GM21825 (cell line): ENCODE measurements around the gene PATL2.
"Not testable (repeated sequence)": the region's sequence is repeated elsewhere in the genome, so short reads cannot be mapped to it uniquely, and the experiment has no call there.

Experiments
- ATAC-seq: cut with Tn5 transposase; IDR thresholded peaks from one replicate; pipeline ENCODE4 v1.9.1; 2021; ENCODE audit warnings: mild to moderate bottlenecking, moderate library complexity; ENCODE audit not compliant: unreplicated experiment

Gene PATL2

DNA sequence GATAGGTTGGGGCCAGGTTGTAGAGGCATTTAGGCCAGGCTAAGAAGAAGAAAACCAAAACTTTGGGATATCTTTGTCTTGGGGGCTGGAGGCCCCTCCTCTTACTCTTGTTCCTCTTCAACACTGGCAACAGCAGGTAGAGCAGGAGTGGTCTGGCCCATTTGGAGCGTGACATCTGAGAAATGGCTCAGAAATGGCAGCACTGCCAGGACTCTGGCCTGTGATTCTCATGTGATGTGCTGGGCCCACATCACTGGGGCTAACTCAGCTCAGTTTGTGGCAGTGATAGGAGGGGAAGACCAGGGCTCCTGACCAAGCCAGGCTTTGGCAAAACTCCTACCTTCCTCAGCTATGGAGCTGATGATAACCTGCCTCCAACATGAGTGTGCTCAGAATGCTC is 18.5 kb downstream of the PATL2 start:
- no peak for ATAC-seq

DNA sequence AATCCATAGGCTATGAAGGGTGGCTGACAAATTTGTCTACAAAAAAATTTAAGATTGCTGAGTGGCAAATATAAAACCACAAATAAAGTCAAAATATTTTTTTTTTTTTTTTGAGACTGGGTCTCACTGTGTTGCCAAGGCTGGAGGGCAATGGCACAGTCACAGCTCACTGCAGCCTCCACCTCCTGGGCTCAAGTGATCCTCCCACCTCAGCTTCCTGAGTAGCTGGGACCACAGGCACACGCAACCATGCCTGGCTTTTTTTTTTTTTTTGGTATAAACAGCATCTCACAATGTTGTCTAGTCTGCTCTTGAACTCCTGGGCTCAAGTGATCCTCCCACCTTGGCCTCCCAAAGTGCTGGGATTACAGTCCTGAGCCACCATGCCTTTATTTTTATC is 20.9 kb downstream of the PATL2 start:
- not testable (repeated sequence) for ATAC-seq

DNA sequence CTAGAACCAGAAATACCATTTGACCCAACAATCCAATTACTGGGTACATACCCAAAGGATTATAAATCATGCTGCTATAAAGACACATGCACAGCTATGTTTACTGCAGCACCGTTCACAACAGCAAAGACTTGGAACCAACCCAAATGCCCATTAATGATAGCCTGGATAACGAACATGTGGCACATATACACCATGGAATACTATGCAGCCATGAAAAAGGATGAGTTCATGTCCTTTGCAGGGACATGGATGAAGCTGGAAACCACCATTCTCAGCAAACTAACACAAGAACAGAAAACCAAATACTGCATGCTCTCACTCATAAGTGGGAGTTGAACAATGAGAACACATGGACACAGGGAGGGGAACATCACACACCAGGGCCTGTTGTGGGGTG is 21.8 kb downstream of the PATL2 start:
- not testable (repeated sequence) for ATAC-seq

DNA sequence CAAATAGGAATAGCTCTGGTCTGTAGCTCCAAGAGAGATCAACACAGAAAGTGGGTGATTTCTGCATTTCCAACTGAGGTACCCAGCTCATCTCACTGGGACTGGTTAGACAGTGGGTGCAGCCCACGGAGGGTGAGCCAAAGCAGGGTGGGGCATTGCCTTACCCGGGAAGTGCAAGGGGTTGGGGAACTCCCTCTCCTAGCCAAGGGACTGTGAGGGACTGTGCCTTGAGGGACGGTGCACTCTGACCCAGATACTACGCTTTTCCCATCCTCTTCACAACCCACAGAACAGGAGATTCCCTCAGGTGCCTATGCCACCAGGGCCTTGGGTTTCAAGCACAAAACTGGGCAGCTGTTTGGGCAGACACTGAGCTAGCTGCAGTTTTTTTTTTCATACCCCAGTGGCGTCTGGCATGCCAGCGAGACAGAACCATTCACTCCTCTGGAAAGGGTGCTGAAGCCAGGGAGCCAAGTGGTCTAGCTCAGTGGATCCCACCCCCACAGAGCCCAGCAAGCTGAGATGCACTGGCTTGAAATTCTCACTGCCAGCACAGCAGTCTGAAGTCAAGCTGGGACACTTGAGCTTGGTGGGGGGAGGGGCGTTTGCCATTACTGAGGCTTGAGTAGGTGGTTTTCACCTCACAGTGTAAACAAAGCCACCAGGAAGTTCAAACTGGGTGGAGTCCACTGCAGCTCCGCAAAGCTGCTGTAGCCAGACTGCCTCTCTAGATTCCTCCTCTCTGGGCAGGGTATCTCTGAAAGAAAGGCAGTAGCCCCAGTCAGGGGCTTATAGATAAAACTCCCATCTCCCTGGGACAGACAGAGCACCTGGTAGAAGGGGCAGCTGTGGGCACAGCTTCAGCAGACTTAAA is 28.1 kb downstream of the PATL2 start:
- ATAC-seq: not testable (repeated sequence)

DNA sequence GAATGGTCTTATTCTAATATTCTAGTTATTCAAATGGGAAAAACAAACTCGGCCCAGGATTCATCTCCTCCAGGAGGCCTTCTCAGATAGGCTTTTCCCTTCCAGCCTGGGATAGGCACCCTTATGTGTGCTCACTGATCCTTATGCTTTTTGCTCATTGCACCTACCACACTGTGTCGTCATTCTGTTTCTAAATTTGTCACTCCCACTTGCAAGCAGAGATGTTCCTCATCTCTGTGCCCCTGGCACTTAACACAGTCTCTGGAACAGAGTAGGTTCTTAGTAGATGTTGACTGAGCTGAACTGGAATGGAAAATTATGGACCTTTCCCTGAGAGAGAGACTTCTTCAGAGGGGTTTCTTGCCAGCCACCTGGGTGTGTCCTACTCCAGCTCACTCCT is 28.9 kb downstream of the PATL2 start:
- no peak for ATAC-seq

DNA sequence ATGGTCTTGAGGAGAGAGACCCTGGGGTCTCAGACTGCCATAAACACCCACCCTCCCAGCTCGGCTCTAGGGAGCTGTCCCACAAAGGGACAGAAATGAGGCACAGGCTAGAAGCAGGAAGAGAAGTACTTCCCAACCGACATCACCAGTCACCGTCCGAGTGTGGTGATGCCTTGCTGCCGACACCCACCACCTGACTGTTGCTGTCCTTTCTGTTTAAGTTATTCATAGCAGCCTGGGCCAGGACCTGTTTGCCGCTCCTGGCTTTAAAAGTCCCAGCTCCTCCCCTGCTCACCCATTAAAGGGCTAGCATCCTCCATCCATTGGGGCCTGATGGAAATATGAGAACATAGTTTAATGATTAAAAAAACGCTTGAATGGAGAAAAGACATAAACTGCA is 34.4 kb downstream of the PATL2 start:
- no peak for ATAC-seq

DNA sequence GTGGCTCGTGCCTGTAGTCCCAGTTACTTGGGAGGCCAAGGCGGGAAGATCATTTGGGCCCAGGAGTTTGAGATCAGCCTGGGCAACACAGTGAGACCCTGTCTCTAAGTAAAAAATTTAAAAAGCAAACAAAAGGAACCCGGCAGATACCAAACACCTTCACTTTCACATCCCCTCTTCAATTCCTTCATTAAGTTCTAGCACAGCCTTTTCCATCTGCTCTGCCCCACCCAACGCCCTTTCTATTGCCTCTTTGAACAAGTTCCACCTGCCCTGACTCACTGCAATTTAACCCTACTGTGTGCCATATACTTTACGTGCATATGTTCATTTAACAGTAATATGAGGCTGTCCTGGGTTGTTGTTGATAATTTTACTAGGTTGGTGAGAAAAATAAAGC is 35.2 kb downstream of the PATL2 start:
- ATAC-seq: no peak

DNA sequence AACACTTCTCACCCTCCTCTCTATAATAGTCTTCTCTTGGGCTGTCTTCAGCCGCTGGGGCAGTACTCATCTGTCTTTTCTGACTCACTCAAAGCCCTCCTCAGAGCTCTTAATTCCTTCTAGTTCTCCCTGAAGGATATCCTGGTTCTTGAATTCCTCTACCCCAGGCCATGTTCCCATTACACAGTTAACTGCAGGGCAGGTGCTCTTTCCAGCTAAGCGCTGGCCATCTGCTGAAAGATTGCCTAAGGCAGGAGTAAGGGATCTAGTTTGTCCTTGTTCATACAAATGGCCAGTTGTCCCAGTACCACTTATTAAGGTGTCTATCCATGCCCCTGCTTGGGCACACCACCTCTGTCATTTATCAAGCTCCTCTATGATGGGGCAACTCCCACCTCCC is 37.5 kb downstream of the PATL2 start:
- no peak for ATAC-seq

DNA sequence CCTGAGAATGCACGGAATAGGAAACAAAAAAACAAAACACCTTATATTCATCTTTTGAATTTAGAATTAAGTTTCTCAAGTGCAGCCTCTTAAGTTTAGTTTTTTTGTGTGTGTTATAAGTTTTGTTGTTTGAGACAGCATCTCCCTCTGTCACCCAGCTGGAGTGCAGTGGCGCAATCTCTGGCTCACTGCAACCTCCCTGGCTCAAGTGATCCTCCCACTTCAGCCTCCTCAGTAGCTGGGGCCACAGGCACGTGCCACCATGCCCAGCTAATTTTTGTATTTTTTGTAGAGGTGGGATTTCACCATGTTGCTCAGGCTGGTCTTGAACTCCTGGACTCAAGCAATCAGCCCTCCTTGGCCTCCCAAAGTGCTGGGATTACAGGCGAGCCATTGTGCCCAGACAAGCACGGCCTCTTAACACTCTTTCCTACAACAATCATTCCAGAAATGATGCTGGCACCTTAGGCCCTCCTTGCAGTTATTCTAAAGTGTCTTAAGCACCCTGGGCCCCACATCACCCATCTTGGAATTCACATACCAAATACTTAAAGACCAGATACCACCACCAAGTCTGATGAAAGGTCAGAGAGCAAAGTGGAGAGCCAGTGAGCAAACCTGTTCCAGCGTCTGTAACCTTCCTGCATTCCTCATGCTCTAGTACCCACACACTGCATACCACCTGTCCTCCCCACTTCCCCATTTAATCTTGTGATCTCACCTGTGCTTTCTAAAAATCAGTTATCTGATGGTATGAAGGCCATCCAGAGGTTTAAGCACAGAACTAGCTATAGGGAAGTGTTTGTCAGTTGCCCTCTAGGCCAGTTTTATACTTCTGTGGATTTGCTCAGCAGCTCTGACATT is 40.8 kb downstream of the PATL2 start:
- ATAC-seq: no peak

DNA sequence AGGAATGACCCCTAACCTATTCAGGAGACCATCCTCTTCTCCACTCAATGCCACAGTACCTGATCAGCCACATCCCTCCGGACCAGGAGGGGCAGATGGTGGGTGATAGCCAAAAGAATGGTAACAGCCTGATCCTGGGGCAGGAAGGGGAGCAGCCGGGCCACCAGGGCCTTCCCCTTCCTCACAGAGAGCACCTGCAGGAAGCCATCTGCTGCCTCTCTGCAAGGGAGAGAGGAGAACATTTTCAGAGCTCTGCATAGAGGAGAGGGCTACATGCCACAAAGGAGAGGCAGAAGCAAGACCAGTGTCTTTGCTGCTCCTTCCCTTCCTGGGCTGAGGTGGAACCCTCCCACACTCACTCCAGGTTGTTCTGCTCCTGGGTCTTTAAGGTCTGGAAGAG is 42.2 kb downstream of the PATL2 start:
- ATAC-seq: no peak

DNA sequence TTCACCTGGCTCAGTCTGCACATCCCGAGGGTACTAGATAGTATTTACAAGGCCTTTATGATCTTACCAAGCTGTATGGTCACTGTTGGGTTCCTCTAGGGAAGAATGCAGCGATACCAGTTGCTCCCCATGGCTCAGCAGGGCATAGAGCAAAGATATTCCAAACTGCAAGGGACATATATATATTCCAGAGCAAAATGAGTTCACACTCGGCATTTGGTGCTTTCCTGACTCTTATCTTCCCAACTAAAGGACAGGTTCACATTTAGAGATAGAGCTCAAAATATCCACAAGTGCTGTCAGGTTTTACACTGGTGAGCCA is 44.1 kb downstream of the PATL2 start:
- ATAC-seq: no peak

DNA sequence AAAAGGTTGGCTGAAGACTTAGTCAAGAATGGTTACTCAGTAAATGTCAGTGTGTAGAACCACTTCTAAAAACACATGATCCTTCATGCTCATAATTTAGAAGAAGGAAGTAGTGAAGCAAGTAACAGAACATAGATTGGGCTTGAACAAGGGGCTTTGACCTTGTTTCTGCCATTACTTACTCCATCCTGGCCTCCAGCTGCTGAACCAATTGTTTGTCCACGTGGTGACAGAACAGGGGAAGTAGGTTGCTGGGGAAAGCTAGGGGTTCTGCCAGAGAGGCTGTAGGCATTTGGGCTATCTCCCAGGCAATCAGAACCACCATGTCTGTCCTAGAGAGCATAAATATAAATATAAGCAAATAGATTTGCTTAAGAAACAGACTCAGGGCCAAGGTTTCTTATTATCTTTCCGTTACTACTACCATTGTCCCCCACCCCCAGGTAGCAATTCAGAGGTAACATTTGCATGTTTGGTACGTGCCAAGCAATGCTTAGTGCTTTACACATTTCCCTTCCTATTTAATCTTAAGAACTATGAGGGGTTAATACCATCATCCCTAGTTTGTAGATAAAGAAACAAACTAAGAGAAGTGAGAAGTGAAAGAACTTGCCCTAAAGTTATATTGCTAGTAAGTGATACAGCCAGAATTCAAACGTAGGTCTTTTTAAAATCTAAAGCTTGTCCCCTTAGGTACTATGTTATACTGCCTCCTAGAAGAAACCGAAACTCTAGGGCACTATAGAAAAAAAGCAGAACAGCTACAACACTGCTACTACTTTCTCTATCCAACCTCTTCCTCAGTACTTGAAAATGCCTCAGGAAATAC is 44.7 kb downstream of the PATL2 start:
- ATAC-seq: no peak

DNA sequence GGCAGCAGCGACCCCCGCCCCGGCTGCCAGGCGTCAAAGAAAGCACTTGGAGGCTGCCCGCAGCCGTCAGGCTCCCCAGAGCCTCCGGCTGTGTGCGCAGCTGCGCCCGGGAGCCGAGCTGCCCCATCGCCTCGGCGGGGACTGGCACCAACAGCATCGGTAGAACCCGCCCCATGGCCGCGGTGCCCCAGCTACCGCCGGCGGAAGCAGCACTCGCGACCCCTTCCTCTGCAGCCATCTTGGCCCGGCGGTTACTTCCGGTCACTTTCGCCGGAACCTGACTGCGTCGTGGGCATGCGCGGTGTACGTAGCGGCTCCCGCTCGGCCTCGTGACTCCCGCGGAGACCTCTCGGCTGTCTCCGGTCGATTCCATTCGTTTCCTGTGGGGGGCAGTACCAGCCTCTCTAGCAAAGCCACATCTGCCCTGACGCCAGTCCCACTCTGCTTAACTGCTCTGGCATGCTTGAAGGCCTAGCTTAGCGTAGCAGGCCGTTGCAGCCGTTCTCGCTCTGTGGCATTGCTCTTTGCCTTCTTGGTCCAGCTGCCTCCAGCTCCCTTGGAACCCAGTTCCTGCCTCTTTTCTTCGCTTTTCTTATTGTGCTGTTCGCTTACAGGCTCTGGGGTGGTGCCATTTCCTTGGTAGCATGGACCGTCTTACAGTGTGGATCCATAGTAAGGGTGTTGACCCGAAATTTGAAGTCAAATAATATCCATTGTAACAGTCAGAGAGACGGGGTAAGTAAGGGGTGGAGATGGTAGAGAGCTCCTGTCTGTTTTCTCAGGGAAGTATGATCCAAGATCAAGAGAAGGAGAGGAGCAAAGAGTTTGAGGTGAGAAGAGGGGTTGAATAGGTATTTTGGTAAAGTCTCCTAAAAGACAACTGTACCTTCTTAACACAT is 47.5 kb downstream of the PATL2 start, which contains the start of gene SPG11:
Gene SPG11 (minus strand): TSS at position 253 of the 899 bp plus-strand sequence. CDS start 15 bp downstream, at position 238.
- ATAC-seq: peak; percentile 74

DNA sequence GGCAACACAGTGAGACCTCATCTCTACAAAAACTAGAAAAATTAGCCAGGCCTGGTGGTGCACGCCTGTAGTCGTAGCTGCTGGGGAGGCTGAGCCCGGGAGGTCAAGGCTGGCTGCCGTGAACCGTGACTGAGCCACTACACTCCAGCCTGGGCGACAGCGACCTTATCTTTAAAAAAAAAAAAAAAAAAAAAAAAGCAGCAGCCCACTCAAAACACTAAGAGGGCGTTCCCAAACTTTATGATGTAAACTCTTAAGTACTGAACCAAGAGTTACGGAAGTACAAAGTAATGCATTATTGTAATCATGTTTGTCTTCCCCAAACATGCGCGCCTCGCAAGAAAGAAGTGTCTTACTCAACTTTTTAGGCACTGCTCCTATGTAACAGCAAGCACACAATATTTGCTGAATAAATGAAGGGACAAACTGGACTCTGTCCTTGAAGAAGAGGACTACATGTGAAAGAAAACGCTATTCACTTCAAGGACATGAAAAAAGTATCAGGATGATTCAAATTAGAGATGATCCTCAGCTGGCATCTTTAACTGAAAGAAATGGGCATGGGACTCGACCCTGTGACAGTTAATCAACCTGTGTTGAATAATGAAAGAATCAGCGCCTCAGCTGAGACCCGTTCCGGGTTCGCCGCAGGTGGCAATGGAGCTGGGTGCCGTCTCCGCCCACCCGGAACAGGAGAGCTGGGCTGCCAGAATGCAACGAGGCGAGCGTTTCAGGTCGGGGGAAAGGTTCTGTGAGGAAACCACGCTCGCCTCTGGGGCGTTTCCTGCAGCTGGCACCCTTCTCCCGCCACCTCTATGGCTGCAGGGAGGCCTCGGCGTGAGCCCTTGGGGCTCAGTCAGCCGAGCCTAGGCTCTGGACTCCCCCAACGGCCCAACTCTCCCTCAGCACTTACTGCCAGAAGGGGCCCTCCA is 48.4 kb downstream of the PATL2 start:
- peak; percentile 47 for ATAC-seq

DNA sequence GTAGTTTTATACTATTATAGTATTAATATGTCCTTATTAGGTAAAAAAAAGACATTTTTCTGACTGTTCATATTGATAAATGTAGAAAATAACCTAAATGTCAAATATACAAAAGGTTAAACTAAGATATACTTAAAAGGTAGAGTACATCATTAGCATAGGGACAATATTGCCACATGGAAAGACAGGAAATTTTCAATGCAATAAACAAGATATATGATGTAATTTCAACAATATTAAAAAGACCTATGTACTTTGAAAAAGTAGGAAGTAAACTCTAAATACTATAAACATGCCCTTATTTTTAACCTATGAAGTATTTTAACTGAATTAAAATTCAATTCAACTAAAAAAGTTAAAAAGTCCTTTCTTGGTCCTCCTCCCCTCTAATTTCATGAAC is 49.5 kb downstream of the PATL2 start:
- no peak for ATAC-seq

DNA sequence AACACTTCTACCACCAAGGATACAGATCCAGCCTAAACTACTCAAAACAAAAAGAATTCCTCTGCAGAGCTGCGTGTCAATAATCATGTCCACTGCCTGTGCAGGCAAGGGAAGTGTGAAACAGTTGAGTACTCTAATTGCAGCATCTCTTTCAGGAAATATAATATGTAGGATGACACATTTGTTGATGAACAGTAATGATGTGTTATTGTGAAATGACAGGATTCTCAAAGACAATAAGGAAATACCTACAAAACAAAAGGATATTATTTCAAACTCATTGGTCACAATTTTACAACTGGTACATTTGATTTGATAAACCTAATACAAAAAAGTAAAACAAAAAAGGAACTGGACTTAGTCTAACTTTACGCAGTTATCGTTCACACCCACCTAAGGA is 52.1 kb downstream of the PATL2 start:
- no peak for ATAC-seq

DNA sequence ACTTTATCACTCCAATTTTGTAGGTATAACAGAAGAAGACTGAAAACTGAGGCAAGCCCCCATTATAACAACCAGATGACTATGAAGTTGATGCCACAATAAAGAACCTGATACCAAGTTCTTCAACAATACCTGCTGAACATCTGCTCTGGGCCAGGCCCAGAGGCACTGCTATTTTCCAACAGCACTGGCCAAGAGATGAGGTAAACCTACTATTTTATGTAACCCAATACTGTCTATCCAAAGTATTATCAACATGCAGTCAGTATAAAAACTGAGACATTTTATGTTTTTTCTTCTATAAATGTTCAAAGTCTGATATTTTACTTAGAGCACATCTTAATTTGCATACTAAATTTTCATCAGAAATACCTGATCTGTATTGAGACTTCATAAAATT is 53.7 kb downstream of the PATL2 start:
- ATAC-seq: no peak

DNA sequence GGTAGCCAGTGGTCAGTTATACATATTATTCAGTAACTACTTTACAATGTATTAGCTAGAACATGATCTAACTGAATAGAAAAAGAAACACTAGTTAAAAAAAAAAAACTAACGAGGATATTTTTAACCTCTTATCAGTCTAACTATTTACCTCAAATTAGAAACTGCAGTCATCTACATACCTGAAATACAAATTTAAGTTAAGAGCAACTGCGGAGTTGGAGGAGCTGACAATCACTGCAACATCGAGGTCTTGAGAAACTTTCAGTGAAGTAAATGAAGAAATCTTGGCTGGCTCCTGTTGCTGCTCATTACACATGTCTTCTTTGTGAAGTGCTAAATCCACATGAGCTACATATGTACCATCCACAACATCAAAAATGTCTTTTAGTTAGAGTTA is 54.2 kb downstream of the PATL2 start:
- ATAC-seq: no peak

DNA sequence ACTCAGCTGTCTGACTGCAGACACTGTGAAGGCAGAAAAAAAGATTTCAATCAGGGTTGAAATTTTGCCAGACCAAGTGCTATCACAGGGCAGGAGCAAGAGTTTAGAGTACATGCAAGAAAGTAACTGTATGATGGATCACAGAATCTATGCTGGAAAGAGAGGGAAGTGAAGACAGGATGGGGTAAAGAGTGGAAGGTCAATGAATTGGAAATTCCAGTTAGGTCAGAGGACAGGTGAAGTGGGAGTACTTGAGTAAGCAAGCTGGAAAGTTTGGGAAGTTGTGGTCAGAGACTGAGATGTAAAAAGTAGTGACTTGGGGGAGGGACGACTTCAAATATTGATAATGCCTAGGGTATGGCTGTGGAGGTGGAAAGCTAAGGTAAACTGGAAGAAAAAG is 54.8 kb downstream of the PATL2 start:
- no peak for ATAC-seq
